Lower lobe of right lung (tissue), 2 donors: ENCODE data around the gene PIK3R1. TPM values are rescaled to one million over a fixed set of nuclear protein-coding genes. Genes with fewer than 3 reads are reported as not detected.
A peak's percentile ranks its signal among the peaks of the same experiment; 100 is the strongest.

Experiments
- ATAC-seq, 2 donors: fragments of 200-7000 bp; cut with Tn5 transposase; one replicate each; pipeline ENCODE4 v1.9.1; 2020 to 2022; ENCODE audit warnings: mild to moderate bottlenecking in 2 of 2, moderate library complexity in 2 of 2
- DNase-seq: peaks from one replicate; pipeline ENCODE4 v3.0.0-alpha.2; 2020
- H3K27ac ChIP-seq: fragments of 200-600 bp; one replicate; pipeline ENCODE4 v1.8.0; 2022
- H3K27me3 ChIP-seq: fragments of 200-600 bp; one replicate; pipeline ENCODE4 v1.8.0; 2022; ENCODE audit warnings: low read depth
- H3K36me3 ChIP-seq: fragments of 200-600 bp; one replicate; pipeline ENCODE4 v1.8.0; 2022; ENCODE audit warnings: mild to moderate bottlenecking
- H3K4me1 ChIP-seq: fragments of 200-600 bp; one replicate; pipeline ENCODE4 v1.8.0; 2022
- H3K4me3 ChIP-seq: fragments of 200-600 bp; one replicate; pipeline ENCODE4 v1.8.0; 2022; ENCODE audit warnings: mild to moderate bottlenecking
- H3K9me3 ChIP-seq: fragments of 200-600 bp; one replicate; pipeline ENCODE4 v1.8.0; 2022
- intact Hi-C: fragments of 100-400 bp; cut with DNase I; formaldehyde crosslinking; loops from one replicate; pipeline ENCODE4 v1.11.0; 2022
- total RNA-seq: library from RNA; stranded (reverse); fragmentation: NEBNext Ultra II Directional; extraction: Animal tissue kit (Norgen Biotek cat#: 25700); gene quantifications from one replicate; pipeline ENCODE4 v1.2.1, GENCODE V29; 2021
- TF ChIP-seq, protein P1 (sequence below): fragments of 200-600 bp; IDR thresholded peaks from one replicate; pipeline ENCODE4 v1.8.0; 2022; ENCODE audit warnings: antibody characterized with exemption, mild to moderate bottlenecking
- donor health status: DM: no; HTN: yes; CAD: no; lungs with severe emphysema.

The PIK3R1 gene
- total RNA-seq, 1 donor from 2014 or later: 122 TPM

DNA sequence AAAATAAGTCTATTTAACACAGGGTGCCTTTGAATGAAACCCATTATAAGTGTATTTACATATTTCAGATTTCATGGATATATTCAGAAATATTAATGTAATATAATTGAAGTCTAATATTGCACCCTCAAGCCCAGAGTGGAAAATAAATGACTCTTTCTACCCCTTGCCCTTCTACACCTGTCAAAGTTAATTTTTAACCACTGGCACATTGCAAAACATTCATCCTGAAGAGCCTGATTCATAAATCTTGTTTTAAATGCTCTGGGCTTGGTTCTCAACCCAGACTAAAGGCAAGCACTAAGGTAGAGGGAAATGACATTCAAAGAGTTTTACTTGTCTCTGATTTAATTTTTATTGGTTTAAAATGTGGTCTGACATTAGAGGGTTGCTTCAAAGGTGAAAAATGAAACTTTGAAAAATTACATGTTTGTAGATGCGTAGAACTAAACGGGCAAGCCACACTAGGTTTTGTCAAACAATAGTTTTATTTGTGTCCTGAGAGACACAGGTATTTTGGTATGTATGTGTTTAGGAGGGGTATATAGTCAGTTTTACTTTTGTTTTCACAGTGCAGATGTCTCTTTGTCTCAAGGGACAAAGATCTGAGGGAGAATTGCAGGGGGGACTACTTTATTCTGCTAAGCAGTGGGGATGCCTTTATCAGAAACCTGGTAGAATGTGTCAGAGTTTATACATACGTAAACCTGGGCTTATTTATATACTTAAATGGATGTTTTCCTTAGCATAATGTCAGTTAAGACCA, 69.7 kb downstream of the PIK3R1 start:
- no peak overlapping the region for H3K4me3 ChIP-seq
- H3K36me3 ChIP-seq: peaks cover 42% of the 10 kb centered on the region
- intact Hi-C loops: loop anchor here (10.0 kb wide), 1 partner anchor 170 kb away; no protein-coding TSS in a partner anchor
- H3K9me3 ChIP-seq: no peaks in the 10 kb centered on the region
- peaks cover 69% of the 10 kb centered on the region for H3K4me1 ChIP-seq
- TF ChIP-seq, protein P1, sequence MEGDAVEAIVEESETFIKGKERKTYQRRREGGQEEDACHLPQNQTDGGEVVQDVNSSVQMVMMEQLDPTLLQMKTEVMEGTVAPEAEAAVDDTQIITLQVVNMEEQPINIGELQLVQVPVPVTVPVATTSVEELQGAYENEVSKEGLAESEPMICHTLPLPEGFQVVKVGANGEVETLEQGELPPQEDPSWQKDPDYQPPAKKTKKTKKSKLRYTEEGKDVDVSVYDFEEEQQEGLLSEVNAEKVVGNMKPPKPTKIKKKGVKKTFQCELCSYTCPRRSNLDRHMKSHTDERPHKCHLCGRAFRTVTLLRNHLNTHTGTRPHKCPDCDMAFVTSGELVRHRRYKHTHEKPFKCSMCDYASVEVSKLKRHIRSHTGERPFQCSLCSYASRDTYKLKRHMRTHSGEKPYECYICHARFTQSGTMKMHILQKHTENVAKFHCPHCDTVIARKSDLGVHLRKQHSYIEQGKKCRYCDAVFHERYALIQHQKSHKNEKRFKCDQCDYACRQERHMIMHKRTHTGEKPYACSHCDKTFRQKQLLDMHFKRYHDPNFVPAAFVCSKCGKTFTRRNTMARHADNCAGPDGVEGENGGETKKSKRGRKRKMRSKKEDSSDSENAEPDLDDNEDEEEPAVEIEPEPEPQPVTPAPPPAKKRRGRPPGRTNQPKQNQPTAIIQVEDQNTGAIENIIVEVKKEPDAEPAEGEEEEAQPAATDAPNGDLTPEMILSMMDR: no peak
- DNase-seq (no peak), ATAC-seq (peak; percentile 26 to 51)
- H3K27me3 ChIP-seq: no peaks in the 10 kb centered on the region
- peak overlapping the region; percentile 42 for H3K27ac ChIP-seq

DNA sequence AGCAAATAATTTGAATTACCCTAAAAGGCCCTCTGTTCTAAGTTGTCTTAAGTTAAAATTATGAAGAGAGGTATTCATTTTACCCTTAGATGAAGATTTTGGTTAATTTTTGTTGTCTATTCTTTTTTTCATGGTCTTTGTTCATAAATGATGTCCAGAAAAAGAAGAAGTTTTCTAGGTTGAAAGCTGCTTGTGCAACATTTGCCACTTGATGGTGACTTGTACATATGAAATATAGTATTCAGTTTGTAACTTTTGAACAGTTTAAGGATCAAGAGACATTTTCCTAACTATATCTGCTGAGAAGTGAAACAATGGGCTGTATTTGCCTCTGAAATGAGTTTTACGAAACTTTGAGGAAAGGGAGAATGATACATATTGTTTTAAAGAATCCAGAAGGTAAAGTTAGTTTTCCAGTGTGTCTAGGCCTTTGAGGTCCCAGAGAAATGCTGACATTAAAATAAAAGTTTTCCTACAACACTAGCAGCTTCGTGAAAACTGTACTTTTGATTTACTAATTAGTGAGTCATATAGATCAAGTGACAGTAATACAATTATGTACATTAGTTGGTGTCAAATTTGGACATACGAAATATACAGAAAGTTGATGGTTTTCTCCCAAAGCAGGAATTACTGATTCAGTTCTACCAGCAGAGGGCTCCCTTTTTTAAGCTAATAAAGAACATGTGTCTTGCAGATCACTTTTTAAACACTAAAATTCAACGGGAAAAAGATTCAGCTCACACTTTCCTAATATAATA, 70.5 kb downstream of the PIK3R1 start:
- no peak for ATAC-seq
- Histone ChIP-seq H3K36me3 (peaks cover 35% of the 10 kb centered on the region), H3K27ac (peak overlapping the region; percentile 42), H3K9me3 (no peaks in the 10 kb centered on the region), H3K4me3 (no peak overlapping the region), H3K4me1 (peaks cover 76% of the 10 kb centered on the region), H3K27me3 (no peaks in the 10 kb centered on the region)
- intact Hi-C loops: loop anchor here (10.0 kb wide), 1 partner anchor 169 kb away; no protein-coding TSS in a partner anchor
- TF ChIP-seq, protein P1: peak; percentile 72
- no peak for DNase-seq

DNA sequence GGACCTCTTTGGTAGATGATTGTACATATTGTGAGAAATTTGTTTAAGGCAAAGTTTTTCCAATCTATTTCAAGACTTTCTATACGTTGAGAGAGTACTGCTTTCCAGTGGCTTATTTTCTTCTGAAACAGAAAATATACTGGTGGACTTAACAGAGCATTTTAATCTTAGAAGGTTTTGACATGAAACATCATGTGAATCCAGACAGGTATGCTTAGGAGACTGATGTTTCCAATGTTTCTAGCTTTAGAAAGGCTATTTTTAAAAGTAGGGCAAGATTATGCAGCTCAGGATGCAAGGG, 71.0 kb downstream of the PIK3R1 start:
- Histone ChIP-seq H3K4me3 (no peak overlapping the region), H3K27ac (no peak overlapping the region), H3K27me3 (no peaks in the 10 kb centered on the region), H3K4me1 (peaks cover 82% of the 10 kb centered on the region), H3K36me3 (peaks cover 29% of the 10 kb centered on the region), H3K9me3 (no peaks in the 10 kb centered on the region)
- intact Hi-C loops: loop anchor here (10.0 kb wide), 1 partner anchor 168 kb away; no protein-coding TSS in a partner anchor
- ATAC-seq (no peak), DNase-seq (no peak)
- TF ChIP-seq, protein P1: peak; percentile 14

GRCh38 chr5:68287631-68287975, 72.0 kb downstream of the PIK3R1 start:
- TF ChIP-seq, protein P1: no peak
- Histone ChIP-seq H3K27ac (peak overlapping the region; percentile 78), H3K4me3 (peak overlapping the region; percentile 59), H3K27me3 (no peaks in the 10 kb centered on the region), H3K9me3 (no peaks in the 10 kb centered on the region), H3K36me3 (peaks cover 27% of the 10 kb centered on the region), H3K4me1 (peaks cover 92% of the 10 kb centered on the region)
- DNase-seq (no peak), ATAC-seq (no peak)
- intact Hi-C loops: loop anchor here (10.0 kb wide), 1 partner anchor 167 kb away; no protein-coding TSS in a partner anchor

GRCh38 chr5:68287976-68288706, 72.6 kb downstream of the PIK3R1 start:
- Histone ChIP-seq H3K36me3 (peaks cover 27% of the 10 kb centered on the region), H3K4me3 (peak overlapping the region; percentile 59), H3K9me3 (no peaks in the 10 kb centered on the region), H3K27ac (peak overlapping the region; percentile 78), H3K27me3 (no peaks in the 10 kb centered on the region), H3K4me1 (peaks cover 90% of the 10 kb centered on the region)
- intact Hi-C loops: loop anchor here (10.0 kb wide), 1 partner anchor 167 kb away; no protein-coding TSS in a partner anchor
- peak; percentile 69 for DNase-seq
- ATAC-seq: peak; percentile 87 to 88
- TF ChIP-seq, protein P1: no peak
